ENCODE results near the gene C1QL1.

The C1QL1 gene

DNA sequence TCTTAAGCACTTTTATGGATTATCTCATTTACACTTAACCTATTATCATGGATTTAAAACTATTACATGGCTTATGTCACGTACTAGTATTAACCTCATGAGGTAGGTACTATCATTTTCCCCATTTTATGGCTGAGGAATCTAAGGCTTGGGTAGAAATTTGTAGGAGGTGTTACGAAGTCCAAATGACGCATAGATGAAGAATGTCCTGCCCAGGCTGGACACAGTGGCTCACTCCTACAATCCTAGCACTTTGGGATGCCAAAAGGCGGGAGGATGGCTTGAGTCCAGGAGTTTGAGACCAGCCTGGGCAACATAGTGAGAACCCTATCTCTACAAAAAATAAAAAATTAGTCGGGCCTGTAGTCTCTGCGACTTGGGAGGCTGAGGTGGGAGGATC lies 4.8 kb upstream of the C1QL1 start:
- in situ Hi-C loops (cut with MboI; ENCODE audit: low sequenced_read_pairs, unreplicated experiment) = no loop called here
- DNase-seq (ENCODE audit: low spot score) = no peak
- TF ChIP-seq, protein P1, sequence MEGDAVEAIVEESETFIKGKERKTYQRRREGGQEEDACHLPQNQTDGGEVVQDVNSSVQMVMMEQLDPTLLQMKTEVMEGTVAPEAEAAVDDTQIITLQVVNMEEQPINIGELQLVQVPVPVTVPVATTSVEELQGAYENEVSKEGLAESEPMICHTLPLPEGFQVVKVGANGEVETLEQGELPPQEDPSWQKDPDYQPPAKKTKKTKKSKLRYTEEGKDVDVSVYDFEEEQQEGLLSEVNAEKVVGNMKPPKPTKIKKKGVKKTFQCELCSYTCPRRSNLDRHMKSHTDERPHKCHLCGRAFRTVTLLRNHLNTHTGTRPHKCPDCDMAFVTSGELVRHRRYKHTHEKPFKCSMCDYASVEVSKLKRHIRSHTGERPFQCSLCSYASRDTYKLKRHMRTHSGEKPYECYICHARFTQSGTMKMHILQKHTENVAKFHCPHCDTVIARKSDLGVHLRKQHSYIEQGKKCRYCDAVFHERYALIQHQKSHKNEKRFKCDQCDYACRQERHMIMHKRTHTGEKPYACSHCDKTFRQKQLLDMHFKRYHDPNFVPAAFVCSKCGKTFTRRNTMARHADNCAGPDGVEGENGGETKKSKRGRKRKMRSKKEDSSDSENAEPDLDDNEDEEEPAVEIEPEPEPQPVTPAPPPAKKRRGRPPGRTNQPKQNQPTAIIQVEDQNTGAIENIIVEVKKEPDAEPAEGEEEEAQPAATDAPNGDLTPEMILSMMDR (IDR thresholded peaks at IDR 0.05; ENCODE audit: borderline replicate concordance, control extremely low read depth, extremely low read depth, insufficient read depth, missing control alignments) = no peak

DNA sequence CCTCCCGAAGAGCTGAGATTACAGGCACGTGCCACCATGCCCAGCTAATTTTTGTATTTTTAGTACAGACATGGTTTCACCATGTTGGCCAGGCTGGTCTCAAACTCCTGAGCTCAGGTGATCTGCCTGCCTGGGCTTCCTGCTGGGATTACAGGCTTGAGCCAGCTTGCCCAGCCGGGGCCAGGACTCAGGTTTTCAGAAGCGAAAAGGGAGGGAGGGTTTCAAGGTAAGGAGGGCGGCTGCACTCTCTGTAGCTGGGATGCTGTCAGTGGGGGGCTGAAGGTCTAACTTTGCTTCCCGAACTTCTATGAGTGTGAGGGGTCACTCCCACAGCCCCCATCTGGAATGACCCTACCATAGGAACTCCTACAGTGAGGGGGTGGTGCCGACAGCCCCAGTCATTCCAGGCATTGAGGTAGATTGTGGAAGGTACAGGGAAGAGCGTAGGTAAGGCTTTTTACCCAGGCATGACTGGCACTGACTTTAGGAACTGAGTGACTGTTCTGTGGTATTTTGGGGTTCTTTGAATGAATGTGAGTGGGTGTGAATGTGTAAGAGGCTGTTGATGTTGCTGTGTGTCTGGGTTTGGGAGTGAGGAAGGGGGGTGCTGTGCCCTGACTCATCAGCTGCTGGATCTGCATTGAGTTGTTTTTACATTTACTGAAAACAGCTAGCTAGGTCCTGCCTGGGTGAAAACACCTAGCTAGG lies 3.8 kb upstream of the C1QL1 start:
- DNase-seq (ENCODE audit: low spot score) = no peak
- in situ Hi-C loops (cut with MboI; ENCODE audit: low sequenced_read_pairs, unreplicated experiment) = no loop called here
- TF ChIP-seq, protein P1 (IDR thresholded peaks at IDR 0.05; ENCODE audit: borderline replicate concordance, control extremely low read depth, extremely low read depth, insufficient read depth, missing control alignments) = no peak

GRCh38 chr17:44970136-44970741 lies 2.1 kb upstream of the C1QL1 start:
- in situ Hi-C loops (cut with MboI; ENCODE audit: low sequenced_read_pairs, unreplicated experiment) = no loop called here
- no peak for DNase-seq (ENCODE audit: low spot score)
- TF ChIP-seq, protein P1 (IDR thresholded peaks at IDR 0.05; ENCODE audit: borderline replicate concordance, control extremely low read depth, extremely low read depth, insufficient read depth, missing control alignments) = no peak

- in situ Hi-C loops (cut with MboI; ENCODE audit: low sequenced_read_pairs, unreplicated experiment) = no loop called here
- TF ChIP-seq, protein P1 (IDR thresholded peaks at IDR 0.05; ENCODE audit: borderline replicate concordance, control extremely low read depth, extremely low read depth, insufficient read depth, missing control alignments) = no peak
- DNase-seq (ENCODE audit: low spot score) = no peak
These were observed 1.2 kb upstream of the C1QL1 start for GRCh38 chr17:44969144-44969780.

DNA sequence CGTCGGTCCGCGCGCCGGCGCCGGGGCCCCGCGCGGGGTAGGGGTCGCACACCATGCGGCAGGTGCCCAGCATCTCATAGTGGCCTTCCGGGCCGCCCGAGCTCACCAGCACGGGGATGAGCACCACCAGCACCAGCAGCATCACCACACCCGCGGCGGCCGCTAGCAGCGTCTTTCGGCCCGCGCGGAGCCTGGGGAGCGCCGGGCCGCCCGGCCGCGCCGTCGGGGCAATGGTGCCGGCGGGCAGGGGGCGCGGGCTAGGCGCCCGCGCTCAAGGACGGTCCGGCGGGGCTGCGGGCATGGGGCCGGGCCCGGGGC lies 237 bp downstream of the C1QL1 start:
- in situ Hi-C loops (cut with MboI; ENCODE audit: low sequenced_read_pairs, unreplicated experiment) = no loop called here
- TF ChIP-seq, protein P1 (IDR thresholded peaks at IDR 0.05; ENCODE audit: borderline replicate concordance, control extremely low read depth, extremely low read depth, insufficient read depth, missing control alignments) = no peak
- no peak for DNase-seq (ENCODE audit: low spot score)

DNA sequence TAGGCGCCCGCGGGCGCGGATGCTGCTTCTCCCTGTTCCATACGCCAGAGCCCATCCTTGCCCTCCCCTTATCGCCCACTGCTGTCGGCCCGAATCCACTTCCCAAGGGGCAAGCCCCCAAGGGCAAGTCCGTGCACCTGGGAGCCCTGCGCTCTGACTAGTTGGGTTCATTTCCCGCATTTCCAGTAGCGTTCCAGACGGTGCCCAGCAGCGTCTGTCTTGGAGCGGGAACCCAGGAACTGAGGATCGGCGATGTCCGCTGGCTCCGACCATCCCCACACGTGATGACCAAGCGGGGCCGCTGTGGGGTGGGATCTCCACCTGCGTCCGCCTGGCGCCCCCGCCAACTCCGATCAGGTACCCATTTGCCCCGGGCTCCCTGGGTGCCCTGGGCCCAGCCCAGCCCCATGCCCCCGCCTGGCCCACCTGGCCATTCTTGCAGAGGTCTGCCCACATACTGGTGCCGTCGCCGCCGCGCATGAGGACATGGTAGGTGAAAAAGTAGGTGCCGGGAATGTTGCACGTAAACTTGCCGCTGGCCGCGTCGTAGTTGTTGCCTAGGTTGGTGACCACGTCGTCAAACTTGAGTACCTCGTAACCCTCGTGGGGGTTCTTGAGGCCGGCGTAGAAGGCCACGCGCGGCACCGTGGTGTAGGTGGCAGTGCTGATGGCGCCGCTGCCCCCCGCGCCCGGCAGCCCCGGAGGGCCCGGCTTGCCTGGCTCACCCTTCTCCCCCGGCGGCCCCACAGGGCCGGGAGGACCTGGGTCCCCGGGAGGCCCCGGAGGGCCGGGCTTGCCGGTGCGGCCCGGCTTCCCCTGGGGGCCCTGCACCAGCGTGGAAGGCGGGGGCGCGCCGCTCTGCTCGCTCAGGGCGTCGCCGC lies 837 bp downstream of the C1QL1 start:
- TF ChIP-seq, protein P1 (IDR thresholded peaks at IDR 0.05; ENCODE audit: borderline replicate concordance, control extremely low read depth, extremely low read depth, insufficient read depth, missing control alignments) = no peak
- in situ Hi-C loops (cut with MboI; ENCODE audit: low sequenced_read_pairs, unreplicated experiment) = no loop called here

More for the DNA sequence above, 837 bp downstream of the C1QL1 start:
- DNase-seq (ENCODE audit: low spot score) = no peak
